COLO668 (cell line): ENCODE measurements around the gene BORCS5.
"Not testable (repeated sequence)": the region's sequence is repeated elsewhere in the genome, so short reads cannot be mapped to it uniquely, and the experiment has no call there.

ENCODE experiments used
- DNase-seq: peaks from one replicate; lab custom pipeline; 2025; ENCODE audit not compliant: unreplicated experiment; lab: John Stamatoyannopoulos, UW

BORCS5 gene

GRCh38 chr12:12481631-12482030, 124.8 kb downstream of the BORCS5 start:
- DNase-seq, result no peak

- DNase-seq, result no peak
Measured at GRCh38 chr12:12482150-12482761, 125.4 kb downstream of the BORCS5 start.

GRCh38 chr12:12482959-12483358, 126.1 kb downstream of the BORCS5 start:
- no peak for DNase-seq

- no peak for DNase-seq
Measured at GRCh38 chr12:12483438-12483837, 126.6 kb downstream of the BORCS5 start.

GRCh38 chr12:12486661-12487240, 129.9 kb downstream of the BORCS5 start:
- DNase-seq, result no peak

- no peak for DNase-seq
Measured at GRCh38 chr12:12487490-12487889, 130.6 kb downstream of the BORCS5 start.

- no peak for DNase-seq
Measured at GRCh38 chr12:12488296-12488695, 131.4 kb downstream of the BORCS5 start.

- no peak for DNase-seq
Measured at GRCh38 chr12:12488823-12489550, 132.1 kb downstream of the BORCS5 start.

GRCh38 chr12:12491606-12492005, 134.7 kb downstream of the BORCS5 start:
- no peak for DNase-seq

GRCh38 chr12:12492547-12492946, 135.7 kb downstream of the BORCS5 start:
- no peak for DNase-seq

- no peak for DNase-seq
Measured at GRCh38 chr12:12495536-12495935, 138.7 kb downstream of the BORCS5 start.

GRCh38 chr12:12498210-12498609, 141.3 kb downstream of the BORCS5 start:
- DNase-seq, result no peak

- DNase-seq, result no peak
Measured at GRCh38 chr12:12499909-12500604, 143.2 kb downstream of the BORCS5 start.

GRCh38 chr12:12501121-12501520, 144.2 kb downstream of the BORCS5 start:
- no peak for DNase-seq

GRCh38 chr12:12502130-12502814, 145.4 kb downstream of the BORCS5 start:
- not testable (repeated sequence) for DNase-seq

GRCh38 chr12:12502815-12503151, 145.9 kb downstream of the BORCS5 start:
- DNase-seq, result no peak

GRCh38 chr12:12503384-12504078, 146.7 kb downstream of the BORCS5 start:
- DNase-seq, result no peak

- no peak for DNase-seq
Measured at GRCh38 chr12:12505544-12506495, 148.9 kb downstream of the BORCS5 start.

- DNase-seq, result no peak
Measured at GRCh38 chr12:12506496-12506890, 149.6 kb downstream of the BORCS5 start.

- DNase-seq, result no peak
Measured at GRCh38 chr12:12507121-12507520, 150.2 kb downstream of the BORCS5 start.
